ENCODE data around the gene IFRD2. TPM values are rescaled to one million over a fixed set of nuclear protein-coding genes. Genes with fewer than 3 reads are reported as not detected.
A peak's percentile ranks its signal among the peaks of the same experiment; 100 is the strongest.

The IFRD2 gene
- total RNA-seq, 2 donors from 2014 or later = 56.6 to 70.9 TPM

DNA sequence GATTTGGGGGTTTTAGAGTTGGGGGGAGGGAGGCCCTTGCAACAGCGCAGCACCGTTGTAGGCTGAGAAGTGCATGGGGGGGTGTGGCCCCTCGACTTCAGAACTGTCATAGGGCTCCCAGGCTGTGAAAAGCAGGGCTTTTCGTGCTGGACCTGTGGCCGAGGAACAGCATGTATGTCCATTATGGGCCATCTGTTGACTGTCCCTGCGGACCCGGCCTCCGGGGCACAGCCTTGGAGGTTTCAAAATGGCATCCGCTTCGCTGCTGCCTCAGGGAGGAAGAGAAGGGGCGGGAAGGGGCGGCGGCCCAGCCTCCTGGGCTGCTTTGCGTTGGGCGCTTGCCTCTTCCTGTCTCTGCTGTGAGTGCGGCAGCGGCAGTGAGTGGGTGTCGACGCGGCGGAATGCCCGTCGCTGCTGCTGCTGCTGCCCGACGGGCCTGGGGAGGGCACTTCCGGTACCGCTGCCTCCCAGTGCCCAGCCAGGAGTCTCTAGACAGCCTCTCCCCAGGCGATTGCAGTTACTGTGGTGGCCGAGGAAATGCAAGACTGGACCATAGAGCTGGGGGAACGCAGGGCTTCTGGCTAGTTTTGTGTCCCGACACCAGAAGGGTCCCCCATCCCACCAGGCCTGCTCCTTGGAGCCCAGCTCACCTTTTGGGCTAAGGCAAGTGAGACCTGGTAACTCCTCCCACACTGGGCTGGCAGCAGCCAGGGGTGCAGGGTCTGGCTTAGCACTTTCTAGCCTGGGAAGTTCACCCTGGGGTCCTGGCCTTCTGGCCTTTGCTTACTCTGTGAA is 54.3 kb downstream of the IFRD2 start:
- peaks cover 5% of the 10 kb centered on the region for H3K36me3 Mint-ChIP-seq (ENCODE audit: low read depth)
- peaks cover 55% of the 10 kb centered on the region for H3K4me1 Mint-ChIP-seq
- WGBS, 2 experiments (ENCODE audit: insufficient coverage in 1 of 2, insufficient read length in 1 of 2) = 7 to 9% methylated on average over 10 to 31 of the region's 31 CpGs
- DNase-seq = peak; percentile 90
- peak overlapping the region; percentile 81 for H3K9ac ChIP-seq (ENCODE audit: extremely low read depth, low read length, poor library complexity, severe bottlenecking)
- H3K27ac ChIP-seq (ENCODE audit: low read depth, low read length) = peak overlapping the region; percentile 30
- H3K4me3 ChIP-seq (ENCODE audit: low read length) = peak overlapping the region; percentile 94
- H3K27me3 Mint-ChIP-seq (ENCODE audit: insufficient read depth) = no peaks in the 10 kb centered on the region
- peaks cover 41% of the 10 kb centered on the region for H3K4me1 ChIP-seq (ENCODE audit: control insufficient read depth, insufficient read depth, low read length)
- H3K27me3 ChIP-seq (ENCODE audit: control insufficient read depth, insufficient read depth, low read length, poor library complexity, severe bottlenecking) = no peaks in the 10 kb centered on the region
- peak overlapping the region; percentile 96 for H3K4me3 Mint-ChIP-seq
- TF ChIP-seq, protein P1, sequence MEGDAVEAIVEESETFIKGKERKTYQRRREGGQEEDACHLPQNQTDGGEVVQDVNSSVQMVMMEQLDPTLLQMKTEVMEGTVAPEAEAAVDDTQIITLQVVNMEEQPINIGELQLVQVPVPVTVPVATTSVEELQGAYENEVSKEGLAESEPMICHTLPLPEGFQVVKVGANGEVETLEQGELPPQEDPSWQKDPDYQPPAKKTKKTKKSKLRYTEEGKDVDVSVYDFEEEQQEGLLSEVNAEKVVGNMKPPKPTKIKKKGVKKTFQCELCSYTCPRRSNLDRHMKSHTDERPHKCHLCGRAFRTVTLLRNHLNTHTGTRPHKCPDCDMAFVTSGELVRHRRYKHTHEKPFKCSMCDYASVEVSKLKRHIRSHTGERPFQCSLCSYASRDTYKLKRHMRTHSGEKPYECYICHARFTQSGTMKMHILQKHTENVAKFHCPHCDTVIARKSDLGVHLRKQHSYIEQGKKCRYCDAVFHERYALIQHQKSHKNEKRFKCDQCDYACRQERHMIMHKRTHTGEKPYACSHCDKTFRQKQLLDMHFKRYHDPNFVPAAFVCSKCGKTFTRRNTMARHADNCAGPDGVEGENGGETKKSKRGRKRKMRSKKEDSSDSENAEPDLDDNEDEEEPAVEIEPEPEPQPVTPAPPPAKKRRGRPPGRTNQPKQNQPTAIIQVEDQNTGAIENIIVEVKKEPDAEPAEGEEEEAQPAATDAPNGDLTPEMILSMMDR (conservative IDR thresholded peaks at IDR 0.05) = no peak
- peak overlapping the region; percentile 95 for H3K27ac Mint-ChIP-seq
- H3K9me3 Mint-ChIP-seq = no peaks in the 10 kb centered on the region
- H3K9me3 ChIP-seq (ENCODE audit: control insufficient read depth, low read length) = no peaks in the 10 kb centered on the region
- H3K36me3 ChIP-seq (ENCODE audit: control insufficient read depth, insufficient read depth, low read length) = peaks cover 5% of the 10 kb centered on the region

Other genes starting within 250 kb of the IFRD2 start
- 100 to 1,000 TPM; 153 to 166 TPM for gene RBM5, start 203.5 kb downstream of the IFRD2 start, total RNA-seq
- 10 to 100 TPM; 44.8 to 63.2 TPM for gene SEMA3F, start 137.1 kb downstream of the IFRD2 start, total RNA-seq
- 1 to 10 TPM in 1 of 2 donors, under 1 TPM in 1; 0.42 to 1.2 TPM for gene GNAT1, start 100.8 kb downstream of the IFRD2 start, total RNA-seq
- gene SLC38A3, start 87.2 kb downstream of the IFRD2 start, total RNA-seq = 1 to 10 TPM; 1.5 to 1.9 TPM
- 100 to 1,000 TPM; 243 to 278 TPM for gene GNAI2, start 56.2 kb downstream of the IFRD2 start, total RNA-seq
- gene SEMA3B, start 23.3 kb downstream of the IFRD2 start, total RNA-seq = 10 to 100 TPM in 1 of 2 donors, 1 to 10 TPM in 1; 6.5 to 10.3 TPM
- not detected for gene LSMEM2, start 13.3 kb downstream of the IFRD2 start, total RNA-seq
- 1 to 10 TPM; 2.6 to 3.3 TPM for gene HYAL3, start 7.0 kb upstream of the IFRD2 start, total RNA-seq
- gene NAA80, start 7.0 kb upstream of the IFRD2 start, total RNA-seq = 10 to 100 TPM in 1 of 2 donors, 1 to 10 TPM in 1; 9.7 to 12.8 TPM
- gene HYAL1, start 11.1 kb upstream of the IFRD2 start, total RNA-seq = 1 to 10 TPM in 1 of 2 donors, under 1 TPM in 1; 0.92 to 1.8 TPM
- 10 to 100 TPM; 55.3 to 61.1 TPM for gene HYAL2, start 30.3 kb upstream of the IFRD2 start, total RNA-seq
- gene TUSC2, start 35.8 kb upstream of the IFRD2 start, total RNA-seq = 10 to 100 TPM; 23.5 to 28.1 TPM
- gene RASSF1, start 48.4 kb upstream of the IFRD2 start, total RNA-seq = 10 to 100 TPM in 1 of 2 donors, 1 to 10 TPM in 1; 9.4 to 17.2 TPM
- gene ZMYND10, start 53.3 kb upstream of the IFRD2 start, total RNA-seq = 1 to 10 TPM in 1 of 2 donors, under 1 TPM in 1; 0.22 to 1.4 TPM
- 10 to 100 TPM; 21.8 TPM for gene NPRL2, start 58.3 kb upstream of the IFRD2 start, total RNA-seq
- gene CYB561D2, start 58.4 kb upstream of the IFRD2 start, total RNA-seq = 10 to 100 TPM in 1 of 2 donors, 1 to 10 TPM in 1; 8.5 to 14.6 TPM
- gene TMEM115, start 67.1 kb upstream of the IFRD2 start, total RNA-seq = 10 to 100 TPM; 30.1 to 32.2 TPM
- 10 to 100 TPM; 17.6 to 20.7 TPM for gene CACNA2D2, start 211.2 kb upstream of the IFRD2 start, total RNA-seq